GM19452 (cell line): ENCODE results near the gene CFAP157.
"Not testable (repeated sequence)": the region's sequence is repeated elsewhere in the genome, so short reads cannot be mapped to it uniquely, and the experiment has no call there.

Experiments used
- ATAC-seq: cut with Tn5 transposase; IDR thresholded peaks from one replicate; pipeline ENCODE4 v1.9.1; 2021; ENCODE audit not compliant: unreplicated experiment

CFAP157 gene

DNA sequence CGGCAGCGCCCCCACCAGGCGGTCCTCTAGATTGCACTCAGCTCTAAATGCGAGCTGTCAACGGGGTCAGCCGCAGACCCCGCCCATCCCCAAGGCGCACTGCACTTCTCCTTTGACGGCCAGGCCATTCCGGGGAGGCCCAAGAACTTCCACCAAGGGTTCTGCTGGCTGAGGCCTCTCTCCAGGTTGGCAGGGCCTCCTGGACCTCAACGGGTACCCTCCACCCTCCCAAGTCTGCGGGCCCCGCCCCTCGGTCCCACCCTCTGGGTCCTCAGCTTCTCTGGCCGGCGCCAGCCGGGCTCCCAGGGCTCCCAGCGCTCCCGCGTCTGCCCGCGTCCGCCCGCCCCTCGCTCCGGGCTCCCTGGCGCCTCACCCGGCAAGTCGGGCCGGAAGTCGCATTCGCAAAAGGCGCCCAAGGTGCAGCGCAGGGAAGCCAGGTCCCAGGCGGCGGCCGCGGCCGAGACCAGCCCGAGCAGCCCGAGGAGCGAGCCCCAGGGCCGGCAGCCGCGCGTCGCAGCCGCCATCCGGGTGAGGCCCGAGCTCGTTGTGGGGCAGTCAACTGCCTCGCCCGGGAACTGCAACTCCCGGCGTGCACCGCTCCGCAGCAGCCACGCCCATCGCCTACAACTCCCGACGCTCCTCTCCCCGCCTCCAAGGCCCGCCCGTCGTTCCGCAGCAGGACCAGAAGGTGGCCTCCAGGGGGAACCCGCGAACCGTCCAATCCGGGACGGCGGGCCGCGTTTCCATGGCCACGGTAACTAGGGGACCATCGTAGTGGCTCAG is 28.1 kb downstream of the CFAP157 start, which contains the start of gene TOR2A:
TOR2A (minus strand) TSS at position 548 of the 783 bp plus-strand sequence; CDS start at position 524, 24 bp downstream.
- peak; percentile 80 for ATAC-seq

DNA sequence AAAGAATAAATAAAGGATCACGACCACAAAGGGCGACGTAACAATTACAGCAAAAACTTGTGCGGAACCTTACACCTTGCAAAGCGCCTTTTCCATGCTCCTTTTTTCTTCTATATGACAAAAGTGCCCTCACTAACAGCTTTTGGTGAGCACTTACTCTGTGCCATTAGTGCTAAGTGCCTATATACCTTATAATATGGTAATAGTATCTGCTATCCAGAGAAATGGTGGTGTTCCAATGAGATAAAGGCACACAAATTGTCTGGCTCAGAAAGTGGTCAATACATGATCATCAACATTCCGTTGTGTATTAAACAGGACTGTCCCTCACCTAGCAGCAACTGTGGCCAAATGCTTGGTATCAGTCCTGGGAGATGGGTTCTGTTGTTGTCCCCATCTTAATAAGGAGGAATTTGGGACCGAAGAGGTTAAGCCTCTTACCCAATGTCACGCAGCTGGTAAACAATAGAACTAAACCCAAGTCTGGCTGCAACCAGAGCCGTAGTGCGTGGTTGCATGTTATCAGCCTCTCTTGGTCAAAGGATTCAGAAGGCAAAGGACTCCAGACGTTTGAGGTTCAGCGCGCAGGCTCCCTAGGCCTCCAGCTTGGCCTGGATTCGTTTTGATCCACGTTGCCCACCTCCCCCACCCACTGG is 28.9 kb downstream of the CFAP157 start:
- peak; percentile 8 for ATAC-seq

DNA sequence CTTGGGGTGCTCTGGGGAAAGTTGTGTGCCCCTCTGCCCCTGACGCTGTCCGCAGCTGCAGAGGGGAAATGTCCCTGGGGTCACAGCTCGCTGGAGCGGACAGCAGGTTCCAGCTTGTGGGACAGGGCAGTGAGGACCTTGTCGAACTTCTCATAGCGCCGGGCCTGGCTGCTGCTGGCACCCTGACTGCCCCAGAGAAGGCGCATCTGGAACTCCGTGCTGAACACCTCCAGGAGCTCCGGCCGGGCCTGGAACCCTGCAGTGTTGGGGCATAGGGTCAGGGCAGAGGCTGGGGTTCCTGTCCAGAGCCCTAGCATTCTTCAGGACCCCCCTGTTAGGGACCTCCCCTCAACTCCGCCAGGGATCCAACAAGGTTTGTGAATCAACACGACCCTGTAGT is 31.9 kb downstream of the CFAP157 start:
- ATAC-seq, result no peak

DNA sequence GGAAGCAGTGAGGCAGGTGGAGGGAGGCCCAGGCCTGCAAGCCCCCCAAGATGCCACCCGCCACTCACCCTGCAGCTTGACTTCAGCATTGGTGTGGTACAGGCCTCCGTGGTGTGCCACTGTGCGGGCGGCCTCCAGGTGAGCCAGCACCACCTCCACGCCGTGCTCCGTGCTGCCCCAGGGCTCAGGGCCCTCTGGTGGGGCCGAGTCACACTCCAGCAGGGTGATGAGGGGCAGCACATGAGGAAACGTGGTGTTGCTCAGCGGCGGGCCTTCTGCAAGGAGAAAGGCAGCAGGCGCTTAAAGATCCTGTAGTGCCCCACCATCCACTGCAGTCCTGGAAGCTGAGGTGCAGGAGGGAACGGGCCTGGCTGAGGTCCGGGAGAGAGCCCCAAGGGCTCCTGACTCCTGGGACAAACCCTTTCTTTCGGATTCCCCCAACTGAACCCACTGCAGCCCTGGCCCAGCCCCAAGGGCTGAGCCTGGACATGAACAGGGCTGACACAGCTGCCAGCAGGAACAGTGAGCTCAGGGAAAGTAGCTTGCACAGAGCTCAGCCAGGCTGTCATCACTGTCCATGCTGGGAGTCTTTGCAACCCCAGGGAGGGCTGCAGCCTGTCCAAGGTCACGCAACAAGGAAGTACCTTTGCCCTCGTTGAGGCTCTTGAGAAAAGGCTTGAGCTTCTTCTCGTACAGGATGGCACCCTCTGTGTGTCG is 33.0 kb downstream of the CFAP157 start:
- no peak for ATAC-seq

DNA sequence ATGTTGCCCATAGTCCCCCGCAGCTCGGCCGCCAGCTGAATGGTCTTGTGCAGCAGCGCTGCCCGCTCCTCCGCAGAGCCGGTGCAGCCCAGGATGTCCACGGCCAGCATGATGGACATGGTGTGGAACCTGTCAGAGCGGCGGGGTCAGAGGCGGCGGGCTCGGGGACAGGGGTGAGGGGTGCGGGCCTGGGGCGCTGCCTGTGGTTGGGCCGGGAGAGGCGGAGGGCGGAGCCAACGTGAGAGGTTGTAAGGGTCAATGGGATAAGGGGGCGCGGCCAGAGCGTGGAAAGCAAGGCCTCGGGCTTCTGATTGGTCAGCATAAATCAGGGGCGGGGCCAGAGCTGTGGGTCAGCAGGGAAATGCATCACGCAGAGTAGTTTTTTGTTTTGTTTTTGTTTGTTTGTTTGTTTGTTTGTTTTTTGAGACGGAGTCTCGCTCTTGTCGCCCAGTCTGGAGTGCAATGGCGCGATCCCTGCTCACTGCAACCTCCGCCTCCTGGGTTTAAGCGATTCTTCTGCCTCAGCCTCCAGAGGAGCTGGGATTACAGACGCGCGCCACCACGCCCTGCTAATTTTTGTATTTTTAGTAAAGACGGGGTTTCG is 35.1 kb downstream of the CFAP157 start:
- no peak for ATAC-seq

DNA sequence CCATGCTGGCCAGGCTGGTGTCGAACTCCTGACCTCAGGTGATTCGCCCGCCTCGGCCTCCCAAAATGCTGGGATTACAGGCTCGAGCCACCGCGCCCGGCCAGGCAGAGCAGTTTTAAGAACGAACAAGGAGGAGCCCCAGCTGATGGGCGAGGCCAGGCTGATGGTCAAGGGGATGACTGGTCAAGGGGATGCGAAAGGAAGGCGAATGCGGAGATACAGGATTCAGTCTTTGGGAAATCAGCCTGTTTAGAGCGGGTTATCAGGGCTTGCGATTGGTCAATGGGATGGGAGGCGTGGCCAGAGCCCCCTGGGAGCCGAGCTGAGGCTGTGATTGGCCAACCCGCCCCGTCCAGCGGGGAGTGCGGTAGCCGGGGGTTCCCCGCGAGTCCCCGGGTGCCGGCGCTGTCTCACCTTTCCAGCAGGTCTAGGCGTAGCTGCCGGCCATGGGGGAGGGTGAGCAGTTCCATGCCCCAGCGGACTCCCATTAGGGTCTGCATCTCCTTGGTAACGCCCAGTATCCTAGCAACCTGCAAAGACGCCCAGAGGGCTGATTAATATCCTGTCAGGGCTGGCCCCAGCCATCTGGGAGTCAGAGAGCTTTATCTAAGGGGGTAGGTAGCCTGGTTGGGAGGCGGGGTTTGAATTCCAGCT is 35.8 kb downstream of the CFAP157 start:
- ATAC-seq, result no peak

DNA sequence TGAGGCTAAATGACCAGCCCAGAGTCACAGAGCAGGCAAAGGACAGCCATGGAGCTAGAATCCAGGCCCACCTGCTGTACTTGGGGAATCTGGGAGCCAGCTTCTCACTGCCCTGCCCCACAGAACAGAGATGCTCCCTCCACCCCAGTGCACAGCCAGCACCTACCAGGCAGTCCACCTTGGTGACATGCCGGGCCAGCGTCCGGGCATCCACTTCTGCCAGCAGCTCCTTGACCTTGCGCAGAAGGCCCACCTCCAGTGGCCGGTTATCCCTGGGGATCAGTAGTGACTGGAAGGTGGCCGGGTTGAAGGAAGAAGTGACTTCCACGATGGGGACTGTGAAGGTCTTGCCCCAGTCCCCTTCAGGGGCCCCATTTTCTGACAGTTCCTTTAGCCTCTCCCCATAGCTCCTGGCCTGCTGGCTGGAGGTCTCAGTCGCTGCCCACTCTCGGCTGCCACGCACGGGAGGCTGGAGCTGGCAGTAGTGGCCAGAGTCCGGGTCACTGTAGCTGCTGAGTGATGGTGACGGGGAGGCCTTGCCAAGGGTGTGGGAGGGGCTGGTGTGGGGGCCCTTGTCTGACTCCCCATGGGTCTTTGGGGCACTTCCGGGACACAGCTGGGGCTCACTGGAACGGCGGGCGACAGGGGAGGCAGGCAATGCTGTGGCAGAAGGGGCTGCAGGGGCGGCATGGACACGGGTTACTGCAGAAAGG is 37.8 kb downstream of the CFAP157 start:
- no peak for ATAC-seq

DNA sequence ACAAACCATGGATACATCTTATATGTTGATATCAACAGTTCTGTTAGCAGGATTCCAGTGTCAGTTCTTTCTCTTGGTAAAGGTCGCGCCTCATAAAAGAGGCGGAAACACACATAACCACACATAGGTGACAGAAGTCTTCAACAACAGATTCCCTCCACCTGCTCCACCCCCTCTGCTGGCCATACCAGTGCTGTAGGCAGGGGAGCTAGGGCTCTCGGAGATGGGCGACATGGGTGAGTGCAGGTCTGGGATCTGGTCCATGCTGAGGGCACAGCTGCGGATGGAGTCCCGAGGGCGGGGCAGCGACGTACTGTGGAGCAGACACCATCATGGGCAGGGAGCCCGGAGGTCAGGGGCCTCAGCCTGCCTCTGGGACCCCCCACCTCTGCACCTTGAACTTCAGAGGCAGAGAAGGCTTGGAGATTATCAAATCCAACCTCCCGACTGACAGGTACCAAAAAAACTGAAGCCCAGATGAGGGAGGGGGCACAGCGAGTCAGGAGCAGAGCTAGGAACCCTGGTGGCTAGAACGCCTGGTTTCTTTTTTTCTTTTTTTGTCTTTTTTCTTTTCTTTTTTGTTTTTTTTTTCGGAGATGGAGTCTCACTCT is 40.3 kb downstream of the CFAP157 start:
- ATAC-seq, result no peak

DNA sequence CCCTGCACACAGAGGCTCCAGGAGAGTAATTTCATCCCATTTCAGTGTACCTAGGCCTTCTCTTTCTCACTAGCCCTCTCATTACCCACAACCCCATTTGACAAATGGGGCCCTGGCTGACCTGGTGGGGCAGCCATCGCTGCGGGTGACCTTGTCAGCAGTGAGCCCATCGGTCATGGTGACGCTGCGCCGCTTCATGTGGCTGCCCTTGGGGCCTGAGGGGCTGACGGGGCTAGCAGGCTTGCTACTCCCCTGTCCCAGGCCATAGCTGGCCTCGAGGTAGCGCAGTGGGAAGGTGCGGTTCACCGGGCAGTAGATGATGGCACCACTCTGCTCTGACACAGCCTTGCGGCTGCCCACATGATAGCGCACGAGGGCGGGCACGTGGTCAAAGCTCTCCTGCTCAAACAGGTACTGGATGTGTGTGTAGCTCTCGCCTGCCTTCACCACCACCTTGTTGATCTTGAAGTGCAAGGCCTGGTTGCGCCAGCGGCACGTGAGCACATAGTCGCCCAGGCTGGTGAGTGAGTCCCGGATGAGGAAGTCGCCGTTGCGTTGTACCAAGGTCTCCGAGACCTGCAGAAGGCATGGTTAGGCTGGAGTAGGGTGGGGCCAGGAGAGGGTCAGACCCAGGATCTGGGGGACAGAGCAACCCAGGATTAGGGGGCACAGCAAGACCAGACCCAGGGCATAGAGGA is 42.5 kb downstream of the CFAP157 start:
- no peak for ATAC-seq

DNA sequence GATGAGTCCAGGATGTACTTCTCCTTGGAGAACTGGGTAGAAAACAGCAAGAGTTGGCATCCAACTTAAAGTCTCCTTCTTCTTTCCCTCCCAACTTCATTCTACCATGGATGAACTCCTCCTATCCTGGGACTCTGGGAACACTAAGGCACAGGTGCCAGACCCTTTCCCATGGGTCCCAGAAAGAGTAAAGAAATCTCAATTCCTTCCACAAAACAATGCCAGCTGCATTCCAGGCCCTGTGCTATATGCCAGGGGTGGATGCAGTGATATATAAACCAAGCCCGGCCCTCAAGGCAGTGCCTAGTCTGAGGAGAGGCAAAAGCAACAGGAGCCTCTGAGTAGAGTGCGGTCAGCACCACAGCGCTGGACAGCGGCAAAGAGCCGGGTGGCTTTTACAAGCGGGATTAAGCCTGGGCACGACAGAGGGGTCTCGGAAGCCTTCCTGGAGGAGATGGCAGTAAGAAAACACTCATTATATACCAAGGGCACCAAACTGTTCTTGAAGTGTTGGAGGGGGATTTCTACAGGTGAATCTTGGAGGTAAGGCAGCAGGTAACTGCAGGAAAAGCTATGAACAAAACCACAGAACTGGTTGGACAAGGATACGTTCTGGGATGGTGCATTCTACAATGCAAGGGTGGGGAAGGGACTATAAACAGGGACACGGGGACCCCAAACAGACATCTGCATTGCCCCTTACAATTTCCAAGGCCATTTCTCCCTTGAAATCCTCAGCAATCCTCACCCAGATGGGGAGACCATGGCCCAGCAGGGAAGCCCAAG is 44.7 kb downstream of the CFAP157 start:
- ATAC-seq, result no peak

DNA sequence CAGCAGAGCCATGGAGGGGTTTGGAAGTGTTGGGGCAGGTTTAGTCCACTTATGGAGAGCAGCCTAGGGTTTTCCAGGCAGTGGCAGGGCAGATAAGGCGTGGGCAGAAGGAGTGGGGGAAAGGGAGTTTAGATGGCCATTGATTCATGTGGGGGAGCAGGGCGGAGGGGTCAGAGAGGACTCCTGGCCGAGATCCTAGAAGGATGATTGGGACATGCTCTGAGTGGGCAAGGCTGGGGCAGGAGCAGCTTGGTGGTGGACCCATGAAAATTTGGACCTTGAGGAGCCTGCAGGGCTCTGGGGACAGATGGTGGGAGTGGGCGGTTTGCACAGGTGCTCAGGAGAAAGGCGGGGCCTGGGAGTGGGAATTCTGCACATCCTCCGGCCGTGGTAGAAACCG is 46.4 kb downstream of the CFAP157 start:
- no peak for ATAC-seq

DNA sequence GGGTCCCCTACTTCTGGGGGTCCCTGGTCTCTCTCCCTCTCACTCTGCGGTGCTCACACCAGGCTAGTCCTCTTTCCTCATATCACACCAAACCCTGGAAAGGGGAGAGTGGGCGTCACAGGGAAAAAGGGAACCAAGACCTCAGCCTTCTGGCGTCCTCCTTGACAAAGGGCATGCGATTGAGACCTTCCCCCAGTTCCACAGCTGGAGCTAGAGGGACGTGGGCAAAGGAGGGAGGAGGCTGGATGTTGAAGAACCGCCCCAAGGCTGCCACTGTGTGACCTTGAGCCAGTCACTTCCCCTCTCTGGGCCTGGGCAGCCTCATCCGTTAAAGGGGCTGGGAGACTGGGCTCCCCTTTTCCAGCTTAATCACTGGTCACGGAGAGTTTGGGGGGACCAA is 46.8 kb downstream of the CFAP157 start:
- no peak for ATAC-seq

DNA sequence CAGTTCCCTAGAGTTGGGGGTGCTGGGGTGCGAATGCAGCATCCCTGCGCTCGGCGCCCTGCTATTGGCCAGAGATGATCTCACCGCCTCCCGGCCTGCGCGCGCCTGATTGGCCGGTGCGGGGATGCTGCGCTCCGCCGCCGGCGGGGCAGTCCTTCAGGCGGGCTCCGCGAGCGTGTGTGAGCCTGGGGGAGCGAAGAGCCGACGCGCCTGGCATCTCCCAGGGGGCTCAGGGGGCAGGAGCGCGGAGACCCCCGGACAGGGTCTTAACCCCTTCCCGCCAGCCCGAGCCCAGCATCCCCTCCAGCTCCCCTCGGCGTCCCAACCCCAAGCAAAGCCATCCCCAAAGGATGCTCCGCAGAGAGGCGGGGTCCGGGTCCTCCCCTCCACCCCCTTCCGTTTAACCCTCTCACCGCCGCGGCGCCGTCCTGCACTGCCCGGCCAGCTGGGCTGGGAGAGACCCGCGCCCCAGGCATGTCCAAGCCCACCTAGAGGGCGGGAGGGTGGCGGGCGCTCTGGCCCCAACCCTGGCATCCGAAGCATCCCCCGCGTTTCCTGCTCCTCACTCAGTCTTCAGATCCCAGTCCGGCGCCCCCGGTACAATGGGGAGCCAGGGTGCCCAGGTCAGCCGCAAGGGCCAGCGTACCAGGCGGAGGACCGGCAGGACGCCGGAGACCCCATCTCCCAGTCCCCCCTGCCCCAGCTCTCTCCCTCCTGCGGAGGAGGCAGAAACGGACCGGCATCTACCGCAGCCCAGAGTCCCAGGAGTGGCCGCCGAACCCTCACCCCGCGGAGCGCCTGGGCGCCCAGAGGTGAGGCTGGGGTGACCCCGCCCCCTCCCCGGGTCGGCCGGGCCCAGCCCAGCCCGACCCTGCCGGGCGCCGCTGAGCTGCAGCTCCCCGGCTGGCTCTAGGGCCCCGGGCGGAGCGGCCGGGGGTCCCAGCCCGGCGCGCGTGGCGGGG is 47.6 kb downstream of the CFAP157 start:
- no peak for ATAC-seq

DNA sequence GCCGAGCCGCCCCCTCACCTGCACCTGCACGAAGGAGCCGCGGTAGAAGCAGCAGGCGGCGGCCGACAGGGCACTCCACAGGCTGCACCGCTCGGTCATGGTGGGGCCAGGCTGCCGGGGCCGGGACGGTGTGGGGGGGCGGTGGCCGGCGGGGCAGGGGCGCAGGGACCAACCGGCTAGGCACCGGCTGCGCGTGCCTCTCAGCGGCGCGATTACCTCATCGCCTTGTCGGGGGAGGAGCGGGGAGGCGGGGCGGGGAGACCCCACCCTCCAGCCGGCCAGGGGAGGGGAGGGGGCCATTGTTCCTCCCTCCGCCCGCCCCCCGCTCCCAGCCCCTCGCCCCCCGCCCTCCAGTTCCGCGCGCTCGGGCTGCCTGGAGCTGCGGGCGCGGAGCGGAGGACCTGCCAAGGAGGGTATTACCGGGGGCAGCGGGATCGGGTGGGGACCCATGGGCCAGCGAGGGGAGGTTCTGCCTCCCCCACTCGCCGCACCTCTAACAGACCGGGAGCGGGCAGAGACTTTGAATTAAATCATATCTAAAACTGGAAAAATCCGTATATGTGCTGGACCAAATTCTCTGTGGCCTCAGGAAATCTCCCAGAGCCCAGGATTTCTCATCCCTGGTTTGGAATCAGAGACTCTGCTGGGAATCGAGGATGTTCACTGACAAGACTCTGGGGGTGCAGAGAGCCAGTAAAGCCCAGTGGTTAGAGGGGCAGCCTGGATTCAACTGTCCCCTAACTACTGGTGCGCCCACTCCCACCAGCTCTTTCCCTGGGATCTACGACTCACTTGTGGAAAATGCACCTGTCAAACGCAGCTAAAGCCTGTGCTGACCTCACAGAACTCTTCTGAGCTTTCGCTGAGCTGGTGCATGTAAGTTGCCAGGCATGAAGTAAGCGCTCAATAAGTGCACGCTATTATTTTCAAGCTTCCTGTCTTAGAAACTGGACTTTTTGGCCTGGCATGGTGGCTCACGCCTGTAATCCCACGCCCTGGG is 48.6 kb downstream of the CFAP157 start:
- no peak for ATAC-seq

DNA sequence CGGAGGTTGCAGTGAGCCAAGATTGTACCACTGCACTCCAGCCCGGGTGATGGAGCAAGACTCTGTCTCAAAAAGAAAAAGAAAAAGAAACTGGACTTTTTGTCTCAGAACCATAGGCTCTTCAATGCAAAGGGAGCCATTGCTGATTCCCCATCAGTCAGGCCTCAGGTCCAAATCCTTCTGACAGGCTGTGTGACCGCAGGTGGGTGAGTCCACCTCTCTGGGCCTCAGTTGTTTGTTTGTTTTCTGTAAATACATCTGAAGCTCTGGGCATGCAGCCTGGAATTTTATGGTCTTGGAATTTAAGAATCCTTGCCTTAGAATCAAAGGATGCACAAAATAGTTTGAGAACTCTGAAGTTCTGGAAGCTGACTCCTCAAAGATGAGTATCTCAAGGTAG is 49.4 kb downstream of the CFAP157 start:
- no peak for ATAC-seq

DNA sequence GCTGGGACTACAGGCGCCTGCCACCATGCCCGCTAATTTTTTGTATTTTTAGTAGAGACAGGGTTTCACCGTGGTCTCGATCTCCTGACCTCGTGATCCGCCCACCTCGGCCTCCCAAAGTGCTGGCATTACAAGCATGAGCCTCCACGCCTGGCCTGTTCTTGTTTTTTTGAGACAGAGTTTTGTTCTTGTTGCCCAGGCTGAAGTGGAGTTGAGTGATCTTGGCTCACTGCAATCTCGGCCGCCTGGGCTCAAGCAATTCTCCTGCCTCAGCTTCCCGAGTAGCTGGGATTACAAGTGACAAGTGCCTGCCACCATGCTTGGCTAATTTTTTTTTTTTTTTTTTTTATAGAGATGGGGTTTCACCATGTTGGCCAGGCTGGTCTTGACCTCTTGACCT is 50.0 kb downstream of the CFAP157 start:
- not testable (repeated sequence) for ATAC-seq
